B cell (primary cell): ENCODE results near the gene KIAA0232.

ENCODE experiments used
- CTCF ChIP-seq: fragments of 200-600 bp; IDR thresholded peaks from one replicate; pipeline ENCODE4 v1.8.0; 2022; ENCODE audit warnings: antibody characterized with exemption, mild to moderate bottlenecking
- EZH2 ChIP-seq: IDR thresholded peaks from 2 replicates; pipeline ENCODE4 v1.6.1; 2012; ENCODE audit warnings: borderline replicate concordance, low read depth, mild to moderate bottlenecking, moderate library complexity, low read length; ENCODE audit not compliant: insufficient read depth, poor library complexity, severe bottlenecking

- TF ChIP-seq CTCF, result no peak
- TF ChIP-seq EZH2, result no peak
These were observed 23.8 kb upstream of the KIAA0232 start for GRCh38 chr4:6758728-6759127.
